HepG2 (cell line): Measurements from ENCODE around the gene LSM2. TPM values are rescaled to one million over a fixed set of nuclear protein-coding genes. Genes with fewer than 3 reads are reported as not detected.
"Not testable (repeated sequence)": the region's sequence is repeated elsewhere in the genome, so short reads cannot be mapped to it uniquely, and the experiment has no call there.

Source experiments
- ATAC-seq: fragments of 200-7000 bp; cut with Tn5 transposase; 3 replicates; pipeline ENCODE4 v1.9.1; 2020; ENCODE audit warnings: mild to moderate bottlenecking, moderate library complexity
- BruUV-seq: library from RNA; stranded (reverse); fragments of 400-500 nt; replicated peaks from 2 replicates; lab custom pipeline; 2021; lab: Mats Ljungman, UMichigan
- CTCF ChIA-PET: fragments of 300-600 bp; formaldehyde crosslinking; extraction: SDS; loops from one replicate; lab custom pipeline; 2021; ENCODE audit warnings: low total read pairs, inconsistent platforms, low intra/inter-chr PET ratio; lab: Yijun Ruan, JAX
- POLR2A ChIA-PET: fragments of 350-600 bp; sonication (Branson Sonifier 250); formaldehyde crosslinking; loops from one replicate; lab custom pipeline; 2020; ENCODE audit warnings: antibody characterized with exemption, inconsistent platforms; lab: Yijun Ruan, JAX
- DNase-seq: peaks from one replicate; pipeline ENCODE4 v3.0.0-alpha.2; 2015; ENCODE audit warnings: low spot score
- FAIRE-seq: peaks from 3 replicates; lab custom pipeline; 2011; peaks lifted over from hg19 to GRCh38; lab: Jason Lieb, UNC
- H2AFZ ChIP-seq: one replicate; pipeline ENCODE4 v1.6.1; 2011; ENCODE audit warnings: low read length, inconsistent platforms
- H3K27ac ChIP-seq: fragments of 300-600 bp; 3 replicates; pipeline ENCODE4 v1.8.0; 2011; ENCODE audit warnings: mixed run types, mild to moderate bottlenecking, mixed read lengths, low read length, inconsistent platforms; ENCODE audit not compliant: insufficient read depth; ENCODE audit errors: extremely low read length
- H3K27me3 ChIP-seq, 2 experiments: fragments of 200-600 bp in 1 of 2; 2 replicates in 1 of 2; 3 replicates in 1 of 2; pipeline versions ENCODE4 v1.6.0 to v1.8.0; 2011; ENCODE audit warnings: low read length in 2 of 2, mild to moderate bottlenecking in 2 of 2, moderate library complexity in 2 of 2, inconsistent platforms in 1 of 2; ENCODE audit not compliant: insufficient read depth in 2 of 2, control insufficient read depth in 1 of 2
- H3K36me3 ChIP-seq, 2 experiments: fragments of 200-600 bp in 1 of 2; replicated peaks in 1 of 2; 2 replicates in 1 of 2; 3 replicates in 1 of 2; pipeline versions ENCODE4 v1.5.1 to v1.8.0; 2011; ENCODE audit warnings: low read length in 2 of 2, inconsistent platforms in 1 of 2; ENCODE audit not compliant: insufficient read depth in 2 of 2, control insufficient read depth in 1 of 2
- H3K4me1 ChIP-seq: 2 replicates; pipeline ENCODE4 v1.5.1; 2012; ENCODE audit warnings: low read length, inconsistent platforms; ENCODE audit not compliant: insufficient read depth
- H3K4me2 ChIP-seq: 2 replicates; pipeline ENCODE4 v1.6.0; 2011; ENCODE audit warnings: low read depth, low read length, inconsistent platforms
- H3K4me3 ChIP-seq, 3 experiments: fragments of 200-600 bp in 1 of 3; sonication (generic), shearing (Covaris generic) in 1 of 3; replicated peaks in 1 of 3; 2 replicates each; pipeline ENCODE4 v1.5.1; 2011 to 2016; ENCODE audit warnings: low read length in 3 of 3, inconsistent platforms in 2 of 3, low read depth in 2 of 3, mild to moderate bottlenecking in 2 of 3, control low read depth in 1 of 3, mixed read lengths in 1 of 3; ENCODE audit not compliant: insufficient read depth in 1 of 3
- H3K79me2 ChIP-seq: one replicate; pipeline ENCODE4 v1.6.1; 2011; ENCODE audit warnings: low read length, inconsistent platforms; ENCODE audit not compliant: insufficient read depth
- H3K9ac ChIP-seq: 2 replicates; pipeline ENCODE4 v1.6.0; 2011; ENCODE audit warnings: mild to moderate bottlenecking, low read depth, low read length, inconsistent platforms; ENCODE audit not compliant: insufficient read depth
- H3K9me3 ChIP-seq: 2 replicates; pipeline ENCODE4 v1.5.1; 2012; ENCODE audit warnings: mild to moderate bottlenecking, low read length
- H4K20me1 ChIP-seq: 2 replicates; pipeline ENCODE4 v1.6.0; 2011; ENCODE audit warnings: inconsistent platforms, mild to moderate bottlenecking, low read length, moderate library complexity; ENCODE audit not compliant: insufficient read depth
- ATF7-NPFF ChIP-seq: sonication (generic); formaldehyde crosslinking; IDR thresholded peaks from 2 replicates; pipeline ENCODE4 v1.8.1; 2023; ENCODE audit warnings: mild to moderate bottlenecking, low read depth, missing genetic modification reagents, moderate library complexity
- CHCHD3 ChIP-seq: sonication (generic); formaldehyde crosslinking; IDR thresholded peaks from 2 replicates; pipeline ENCODE4 v1.8.0; 2022; ENCODE audit warnings: mild to moderate bottlenecking, missing genetic modification reagents, moderate library complexity
- NFE2L1 ChIP-seq: sonication (generic); formaldehyde crosslinking; IDR thresholded peaks from 2 replicates; pipeline ENCODE4 v1.4.0; 2020; ENCODE audit warnings: missing genetic modification reagents, mild to moderate bottlenecking, borderline replicate concordance
- POGZ ChIP-seq: sonication (generic); formaldehyde crosslinking; IDR thresholded peaks from 2 replicates; pipeline ENCODE4 v1.4.0; 2020; ENCODE audit warnings: mild to moderate bottlenecking, missing genetic modification reagents
- RBFOX2 ChIP-seq: fragments of 200-400 bp; formaldehyde crosslinking; IDR thresholded peaks from 2 replicates; pipeline ENCODE4 v1.6.1; 2017; ENCODE audit warnings: low read depth, mild to moderate bottlenecking, low read length
- RXRA ChIP-seq: sonication (generic); formaldehyde crosslinking; IDR thresholded peaks from 2 replicates; pipeline ENCODE4 v1.5.1; 2020; ENCODE audit warnings: missing genetic modification reagents
- SALL1 ChIP-seq: sonication (generic); formaldehyde crosslinking; IDR thresholded peaks from 2 replicates; pipeline ENCODE4 v1.8.0; 2022; ENCODE audit warnings: mild to moderate bottlenecking, missing genetic modification reagents
- SP4 ChIP-seq: sonication (generic); formaldehyde crosslinking; IDR thresholded peaks from 2 replicates; pipeline ENCODE4 v1.8.1; 2023; ENCODE audit warnings: mild to moderate bottlenecking, missing genetic modification reagents
- TARDBP ChIP-seq: sonication (generic); formaldehyde crosslinking; IDR thresholded peaks from 2 replicates; pipeline ENCODE4 v1.8.0; 2022; ENCODE audit warnings: mild to moderate bottlenecking, missing genetic modification reagents
- ZBTB33 ChIP-seq: sonication (generic); formaldehyde crosslinking; IDR thresholded peaks from 2 replicates; pipeline ENCODE4 v1.4.0; 2020; ENCODE audit warnings: missing genetic modification reagents
- ZBTB38 ChIP-seq: sonication (generic); formaldehyde crosslinking; IDR thresholded peaks from 2 replicates; pipeline ENCODE4 v1.5.1; 2020; ENCODE audit warnings: mild to moderate bottlenecking, missing genetic modification reagents
- ZNF687 ChIP-seq: sonication (generic); formaldehyde crosslinking; IDR thresholded peaks from 2 replicates; pipeline ENCODE4 v1.5.1; 2020; ENCODE audit warnings: mild to moderate bottlenecking, missing genetic modification reagents, moderate library complexity
- ZNF768 ChIP-seq: sonication (generic); formaldehyde crosslinking; IDR thresholded peaks from 2 replicates; pipeline ENCODE4 v1.4.0; 2020; ENCODE audit warnings: missing genetic modification reagents
- WGBS: methylation state at CpG from one replicate; pipeline ENCODE4 v1.1.6; 2017; ENCODE audit warnings: low lambda C conversion rate; 5-methylcytosine and 5-hydroxymethylcytosine counted together
- in situ Hi-C: cut with HindIII; loops from 2 replicates; pipeline ENCODE4 v1.10.0; 2017; ENCODE audit warnings: low pct_unique_long_range_greater_than_20kb; ENCODE audit not compliant: extremely low pct_ligation_motif_present
- intact Hi-C: fragments of 100-400 bp; cut with micrococcal nuclease; formaldehyde crosslinking; loops from one replicate; pipeline ENCODE4 v1.10.0; 2022; ENCODE audit not compliant: unreplicated experiment
- polyA plus RNA-seq, 8 experiments: library from polyadenylated mRNA; depleted of rRNA in 3 of 8; stranded (reverse) in 7 of 8; unstranded in 1 of 8; fragments of >200 nt; fragmentation: Illumina TruSeq in 4 of 8; extraction: Trizol in 4 of 8; gene quantifications; 2 replicates each; pipeline versions ENCODE4 v1.2.1 to v1.2.3, GENCODE V29; 2011 to 2016; ENCODE audit warnings: low read depth in 4 of 8, missing spikeins in 1 of 8, mixed read lengths in 1 of 8; ENCODE audit not compliant: insufficient read depth in 1 of 8
- total RNA-seq, 5 experiments: library from RNA; depleted of rRNA; stranded (reverse); fragments of >200 nt; fragmentation: Illumina TruSeq; extraction: Trizol; gene quantifications; 2 replicates each; pipeline ENCODE4 v1.2.3, GENCODE V29; 2016; ENCODE audit warnings: low read depth in 1 of 5

LSM2 gene
- total and polyA plus RNA-seq, 2 of the 13 experiments (the other 11 are each of a cell fraction or from before 2014, with no cell fraction given), result 69.4 to 90.5 TPM

- ATAC-seq, result peak; percentile 36
- FAIRE-seq, H3K9me3 ChIP-seq, BruUV-seq, H3K79me2 ChIP-seq, in situ Hi-C loops, H3K4me3 ChIP-seq, H4K20me1 ChIP-seq, H3K27me3 ChIP-seq, H3K9ac ChIP-seq, DNase-seq, CTCF ChIA-PET, intact Hi-C loops, H2AFZ ChIP-seq, H3K27ac ChIP-seq, H3K4me2 ChIP-seq, H3K36me3 ChIP-seq: not testable (repeated sequence)
- POLR2A ChIA-PET, result interaction anchor here (0.6 to 5.9 kb wide), 21 partner anchors 8 to 343 kb away, joined by 3 to 93 read pairs (median 3); partner anchors contain the start of genes C2, C6orf47, CFB and CSNK2B
- 94% methylated on average over 19 of the region's 35 CpGs for WGBS
- peaks cover 35% of the 10 kb centered on the region for H3K4me1 ChIP-seq
- TF ChIP-seq CHCHD3 (CRISPR knock-in tag) (0 out of 2 replicates have a peak, but pooled peaks have one; percentile 64), TARDBP (CRISPR knock-in tag) (0 out of 2 replicates have a peak, but pooled peaks have one; percentile 12), ZNF687 (peak; percentile 23; the same call in 1 of the 2 replicates), RBFOX2 (0 out of 2 replicates have a peak, but pooled peaks have one; percentile 33), ZBTB38 (CRISPR knock-in tag) (peak; percentile 72), ZNF768 (peak; percentile 22; the same call in 1 of the 2 replicates), SALL1 (CRISPR knock-in tag) (0 out of 2 replicates have a peak, but pooled peaks have one; percentile 10), RXRA (CRISPR knock-in tag) (peak; percentile 22; the same call in 1 of the 2 replicates), ZBTB33 (CRISPR knock-in tag) (peak; percentile 7; the same call in 1 of the 2 replicates), ATF7-NPFF (CRISPR knock-in tag) (0 out of 2 replicates have a peak, but pooled peaks have one; percentile 25), POGZ (CRISPR knock-in tag) (0 out of 2 replicates have a peak, but pooled peaks have one; percentile 15), SP4 (CRISPR knock-in tag) (0 out of 2 replicates have a peak, but pooled peaks have one; percentile 29), NFE2L1 (0 out of 2 replicates have a peak, but pooled peaks have one; percentile 53)
Measured at GRCh38 chr6:31851980-31852718, 45.4 kb upstream of the LSM2 start.
